GM12801 (cell line): Measurements from ENCODE around the gene RSBN1.

Source experiments
- CTCF ChIP-seq: IDR thresholded peaks from one replicate; pipeline ENCODE4 v1.5.1; 2011; ENCODE audit warnings: control low read depth; ENCODE audit not compliant: insufficient read length; ENCODE audit errors: extremely low read depth

RSBN1 gene

GRCh38 chr1:113714606-113715269, 97.5 kb downstream of the RSBN1 start:
- no peak for TF ChIP-seq CTCF
